Keratinocyte (primary cell): ENCODE data around the gene RPAP2. TPM values are rescaled to one million over a fixed set of nuclear protein-coding genes. Genes with fewer than 3 reads are reported as not detected.

Experiments used
- DNase-seq: peaks from one replicate; pipeline ENCODE4 v3.0.0-alpha.2; 2011; ENCODE audit warnings: low read depth, missing footprints, low spot score
- FAIRE-seq: peaks from 2 replicates; lab custom pipeline; 2011; peaks lifted over from hg19 to GRCh38; lab: Jason Lieb, UNC
- H2AFZ ChIP-seq: 2 replicates; pipeline ENCODE4 v1.6.0; 2012; ENCODE audit warnings: low read length, control low read depth, inconsistent platforms; ENCODE audit not compliant: control insufficient read depth
- H3K27ac ChIP-seq: 2 replicates; pipeline ENCODE4 v1.5.1; 2011; ENCODE audit warnings: low read length; ENCODE audit not compliant: control insufficient read depth, insufficient read depth
- H3K27me3 ChIP-seq: 3 replicates; pipeline ENCODE4 v1.6.0; 2011; ENCODE audit warnings: low read length; ENCODE audit not compliant: control insufficient read depth, insufficient read depth; ENCODE audit errors: extremely low read depth
- H3K36me3 ChIP-seq, 2 experiments: 2 replicates in 1 of 2; 3 replicates in 1 of 2; pipeline ENCODE4 v1.5.1; 2011; ENCODE audit warnings: low read length in 2 of 2, mild to moderate bottlenecking in 1 of 2; ENCODE audit not compliant: control insufficient read depth in 2 of 2, insufficient read depth in 2 of 2; ENCODE audit errors: extremely low read depth in 1 of 2
- H3K4me1 ChIP-seq: 3 replicates; pipeline ENCODE4 v1.5.1; 2011; ENCODE audit warnings: low read length; ENCODE audit not compliant: control insufficient read depth, insufficient read depth; ENCODE audit errors: extremely low read depth
- H3K4me2 ChIP-seq: 3 replicates; pipeline ENCODE4 v1.6.0; 2011; ENCODE audit warnings: low read depth, low read length; ENCODE audit not compliant: control insufficient read depth, insufficient read depth; ENCODE audit errors: extremely low read depth
- H3K4me3 ChIP-seq, 3 experiments: fragments of 200-600 bp in 1 of 3; sonication (generic) in 1 of 3; 2 replicates in 2 of 3; 3 replicates in 1 of 3; pipeline ENCODE4 v1.5.1; 2011 to 2016; ENCODE audit warnings: low read length in 3 of 3, mild to moderate bottlenecking in 3 of 3, control low read depth in 2 of 3, inconsistent platforms in 1 of 3, low read depth in 1 of 3, mixed read lengths in 1 of 3, mixed run types in 1 of 3, moderate library complexity in 1 of 3; ENCODE audit not compliant: control insufficient read depth in 2 of 3, insufficient read depth in 2 of 3; ENCODE audit errors: extremely low read depth in 1 of 3
- H3K79me2 ChIP-seq: 2 replicates; pipeline ENCODE4 v1.6.0; 2012; ENCODE audit warnings: low read length; ENCODE audit not compliant: control insufficient read depth, insufficient read depth
- H3K9ac ChIP-seq: 3 replicates; pipeline ENCODE4 v1.6.0; 2011; ENCODE audit warnings: low read length; ENCODE audit not compliant: control insufficient read depth, insufficient read depth; ENCODE audit errors: extremely low read depth
- H3K9me1 ChIP-seq: 3 replicates; pipeline ENCODE4 v1.6.0; 2011; ENCODE audit warnings: low read length; ENCODE audit not compliant: control insufficient read depth, insufficient read depth; ENCODE audit errors: extremely low read depth
- H3K9me3 ChIP-seq: 2 replicates; pipeline ENCODE4 v1.5.1; 2012; ENCODE audit warnings: low read depth, low read length; ENCODE audit not compliant: control insufficient read depth
- H4K20me1 ChIP-seq: 3 replicates; pipeline ENCODE4 v1.6.0; 2011; ENCODE audit warnings: low read length; ENCODE audit not compliant: control insufficient read depth, insufficient read depth; ENCODE audit errors: extremely low read depth
- CTCF ChIP-seq, 3 experiments: IDR thresholded peaks in 1 of 3; conservative IDR thresholded peaks in 1 of 3; optimal IDR thresholded peaks in 1 of 3; 2 replicates in 2 of 3; 3 replicates in 1 of 3; pipeline versions ENCODE3 to v1.5.1; 2011; ENCODE audit warnings: low read length in 3 of 3, mild to moderate bottlenecking in 3 of 3, moderate library complexity in 2 of 3, control low read depth in 1 of 3, inconsistent platforms in 1 of 3; ENCODE audit not compliant: insufficient read depth in 2 of 3; ENCODE audit errors: extremely low read depth in 1 of 3
- EZH2 ChIP-seq: IDR thresholded peaks from one replicate; pipeline ENCODE4 v1.6.1; 2012; ENCODE audit warnings: inconsistent platforms, mild to moderate bottlenecking, low read length, moderate library complexity
- dilution Hi-C: fragments of 300-500 bp; cut with MboI; formaldehyde crosslinking; loops from one replicate; pipeline ENCODE4 v1.7.0; 2020; ENCODE audit warnings: low sequenced_read_pairs; ENCODE audit not compliant: extremely low pct_ligation_motif_present
- polyA plus RNA-seq, 5 experiments: library from polyadenylated mRNA; depleted of rRNA in 3 of 5; stranded (reverse) in 3 of 5; stranded (forward) in 1 of 5; unstranded in 1 of 5; fragments of >200 nt; gene quantifications; 1 replicate in 1 of 5; 2 replicates in 3 of 5; 3 replicates in 1 of 5; pipeline versions ENCODE4 v1.2.1 to v1.2.3, GENCODE V29; 2011 to 2012; ENCODE audit warnings: missing spikeins in 2 of 5, low read depth in 1 of 5, low replicate concordance in 1 of 5

The RPAP2 gene
- polyA plus RNA-seq, 1 donor (not counting 4 experiments of a cell fraction or from before 2014, with no cell fraction given) = 21.5 TPM

DNA sequence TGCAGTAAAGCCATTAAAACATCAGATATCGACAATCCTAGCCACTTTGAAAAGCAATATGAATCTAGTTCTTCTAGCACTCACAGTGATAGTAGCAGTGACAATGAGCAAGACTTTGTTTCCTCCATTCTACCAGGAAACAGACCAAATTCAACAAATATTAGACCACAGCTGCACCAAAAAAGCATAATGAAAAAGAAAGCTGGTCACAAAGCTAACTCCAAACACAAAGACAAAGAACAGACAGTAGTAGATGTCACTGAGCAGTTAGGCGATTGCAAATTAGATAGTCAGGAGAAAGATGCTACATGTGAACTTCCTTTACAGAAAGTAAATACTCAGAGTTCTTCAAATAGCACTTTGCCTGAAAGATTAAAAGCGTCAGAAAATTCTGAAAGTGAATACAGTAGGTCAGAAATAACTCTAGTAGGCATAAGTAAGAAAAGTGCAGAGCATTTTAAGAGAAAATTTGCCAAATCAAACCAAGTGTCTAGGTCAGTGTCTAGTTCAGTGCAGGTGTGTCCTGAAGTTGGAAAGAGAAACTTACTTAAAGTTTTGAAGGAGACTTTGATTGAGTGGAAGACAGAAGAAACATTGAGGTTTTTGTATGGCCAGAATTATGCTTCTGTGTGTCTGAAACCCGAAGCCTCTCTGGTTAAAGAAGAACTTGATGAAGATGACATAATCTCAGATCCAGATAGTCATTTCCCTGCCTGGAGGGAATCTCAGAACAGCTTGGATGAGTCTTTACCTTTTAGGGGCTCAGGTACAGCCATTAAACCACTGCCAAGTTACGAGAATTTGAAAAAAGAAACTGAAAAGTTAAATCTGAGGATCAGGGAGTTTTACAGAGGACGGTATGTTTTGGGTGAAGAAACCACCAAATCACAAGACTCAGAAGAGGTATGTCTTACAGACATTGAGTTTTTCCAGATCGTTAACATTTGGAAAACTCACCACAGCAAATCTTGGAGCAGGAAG lies 24.9 kb downstream of the RPAP2 start:
- Histone ChIP-seq H3K4me1 (peaks cover 9% of the 10 kb centered on the region), H3K79me2 (peaks cover 1% of the 10 kb centered on the region), H2AFZ (no peak overlapping the region), H3K36me3 (peaks cover 1 to 7% of the 10 kb centered on the region in 2 experiments), H3K9me1 (no peaks in the 10 kb centered on the region), H3K4me3 (no peak overlapping the region), H3K27ac (no peak overlapping the region), H4K20me1 (no peaks in the 10 kb centered on the region), H3K4me2 (no peak overlapping the region), H3K27me3 (no peaks in the 10 kb centered on the region), H3K9ac (no peak overlapping the region), H3K9me3 (peaks cover 5% of the 10 kb centered on the region)
- dilution Hi-C loops = no loop called here
- TF ChIP-seq CTCF (optimal IDR thresholded peaks at IDR 0.05 in 1 of 3, IDR thresholded peaks at IDR 0.05 in 1 of 3, conservative IDR thresholded peaks at IDR 0.05 in 1 of 3; ENCODE audit: extremely low read depth in 1 of 3, insufficient read depth in 2 of 3, low read length in 3 of 3) (no peak), EZH2 (no peak)
- DNase-seq (no peak), FAIRE-seq (no peak)

DNA sequence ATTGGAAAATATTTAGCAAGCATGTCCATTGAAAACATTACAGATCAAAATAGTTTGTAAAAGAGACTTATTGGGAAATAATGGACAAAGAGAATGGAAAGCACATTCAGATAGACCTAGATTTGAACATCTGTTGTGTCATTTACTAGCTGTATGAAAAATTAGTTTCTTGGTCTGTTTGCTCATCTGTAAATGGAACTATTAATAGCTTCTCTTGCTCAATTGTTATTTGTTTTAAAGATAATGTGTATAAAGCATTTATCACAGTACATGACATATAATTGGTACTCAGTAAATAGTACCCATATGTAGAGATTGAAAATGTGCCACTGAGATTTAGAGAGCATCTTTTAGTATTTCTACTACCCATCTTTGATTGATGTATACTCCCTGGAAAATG lies 25.9 kb downstream of the RPAP2 start:
- Histone ChIP-seq H3K36me3 (peaks cover 1 to 7% of the 10 kb centered on the region in 2 experiments), H3K4me2 (no peak overlapping the region), H3K9me1 (no peaks in the 10 kb centered on the region), H3K4me3 (no peak overlapping the region), H3K27ac (no peak overlapping the region), H4K20me1 (no peaks in the 10 kb centered on the region), H3K4me1 (peaks cover 18% of the 10 kb centered on the region), H2AFZ (no peak overlapping the region), H3K79me2 (peaks cover 2% of the 10 kb centered on the region), H3K27me3 (no peaks in the 10 kb centered on the region), H3K9ac (no peak overlapping the region), H3K9me3 (peaks cover 5% of the 10 kb centered on the region)
- FAIRE-seq = no peak
- DNase-seq = no peak
- dilution Hi-C loops = no loop called here
- TF ChIP-seq EZH2 (no peak), CTCF (optimal IDR thresholded peaks at IDR 0.05 in 1 of 3, IDR thresholded peaks at IDR 0.05 in 1 of 3, conservative IDR thresholded peaks at IDR 0.05 in 1 of 3; ENCODE audit: extremely low read depth in 1 of 3, insufficient read depth in 2 of 3, low read length in 3 of 3) (no peak)
